Loucy (cell line): Measurements from ENCODE around the gene PLPP4.

Experiments used
- H2AFZ ChIP-seq: fragments of 200-600 bp; sonication (generic); 2 replicates; pipeline ENCODE4 v1.6.0; 2016; ENCODE audit warnings: antibody characterized with exemption, mild to moderate bottlenecking, low read length, moderate library complexity
- H3F3A ChIP-seq: fragments of 200-600 bp; 2 replicates; pipeline ENCODE4 v1.6.0; 2016; ENCODE audit warnings: antibody characterized with exemption, low read depth, mild to moderate bottlenecking
- H3K27me3 ChIP-seq: fragments of 200-600 bp; sonication (generic); 2 replicates; pipeline ENCODE4 v1.6.1; 2014; ENCODE audit warnings: low read length, mild to moderate bottlenecking; ENCODE audit not compliant: insufficient read depth, poor library complexity, severe bottlenecking
- H3K36me3 ChIP-seq: fragments of 200-600 bp; sonication (generic); 2 replicates; pipeline ENCODE4 v1.6.1; 2016; ENCODE audit warnings: low read length; ENCODE audit not compliant: insufficient read depth
- H3K4me1 ChIP-seq: fragments of 200-600 bp; sonication (generic); 2 replicates; pipeline ENCODE4 v1.5.1; 2014; ENCODE audit warnings: low read length, mild to moderate bottlenecking; ENCODE audit not compliant: insufficient read depth, poor library complexity, severe bottlenecking
- H3K4me2 ChIP-seq: fragments of 200-600 bp; sonication (generic); 2 replicates; pipeline ENCODE4 v1.6.0; 2014; ENCODE audit warnings: antibody characterized with exemption, low read length, low read depth, mild to moderate bottlenecking; ENCODE audit not compliant: poor library complexity, severe bottlenecking
- H3K4me3 ChIP-seq: fragments of 200-600 bp; sonication (generic); 2 replicates; pipeline ENCODE4 v1.5.1; 2014; ENCODE audit warnings: low read length, mild to moderate bottlenecking, mixed read lengths; ENCODE audit not compliant: poor library complexity, severe bottlenecking
- H3K79me2 ChIP-seq: fragments of 200-600 bp; sonication (generic); 2 replicates; pipeline ENCODE4 v1.6.1; 2014; ENCODE audit warnings: low read length; ENCODE audit not compliant: insufficient read depth
- H3K9ac ChIP-seq: fragments of 200-600 bp; sonication (generic); 2 replicates; pipeline ENCODE4 v1.6.0; 2014; ENCODE audit warnings: mild to moderate bottlenecking, low read depth, low read length, moderate library complexity; ENCODE audit not compliant: poor library complexity, severe bottlenecking
- H3K9me2 ChIP-seq: fragments of 200-600 bp; sonication (generic); replicated peaks from 2 replicates; pipeline ENCODE4 v1.6.1; 2016; ENCODE audit warnings: low read depth, low read length, mixed read lengths
- H3K9me3 ChIP-seq: fragments of 200-600 bp; sonication (generic); 2 replicates; pipeline ENCODE4 v1.6.1; 2014; ENCODE audit warnings: mild to moderate bottlenecking, antibody characterized with exemption, low read length, low read depth; ENCODE audit not compliant: insufficient read depth
- H4K20me1 ChIP-seq: fragments of 200-600 bp; sonication (generic); 2 replicates; pipeline ENCODE4 v1.6.0; 2014; ENCODE audit warnings: antibody characterized with exemption, low read length, mild to moderate bottlenecking; ENCODE audit not compliant: insufficient read depth, poor library complexity, severe bottlenecking
- CTCF ChIP-seq: fragments of 200-600 bp; sonication (generic); conservative IDR thresholded peaks from 2 replicates; pipeline ENCODE4 v1.5.1; 2014; ENCODE audit warnings: mild to moderate bottlenecking, antibody characterized with exemption, low read length
- EZH2phosphoT487 ChIP-seq: fragments of 200-600 bp; IDR thresholded peaks from 2 replicates; pipeline ENCODE4 v1.6.1; 2018; ENCODE audit warnings: antibody characterized with exemption, mild to moderate bottlenecking, moderate library complexity, borderline replicate concordance

PLPP4 gene

DNA sequence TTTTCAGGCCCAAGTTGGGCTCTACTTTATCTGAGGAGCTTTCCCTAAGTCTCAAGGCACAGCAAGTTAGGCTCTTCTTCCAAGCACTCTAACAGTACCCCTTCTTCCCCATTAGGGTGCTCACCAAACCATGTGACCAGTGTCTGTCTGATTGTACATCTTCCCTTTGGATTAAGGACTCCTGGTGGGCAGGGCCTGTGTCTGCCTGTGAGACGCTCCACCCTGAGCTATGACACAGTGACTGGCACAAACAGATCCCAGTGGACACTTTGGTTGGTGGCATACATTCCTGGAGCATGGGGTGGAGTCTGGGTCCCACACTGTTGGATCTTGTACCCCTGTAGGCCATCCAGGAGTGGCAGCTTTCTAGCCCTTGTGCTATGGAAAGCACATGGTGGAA is 23.8 kb downstream of the PLPP4 start:
- Histone ChIP-seq H3K9me3 (no peaks in the 10 kb centered on the region), H4K20me1 (no peaks in the 10 kb centered on the region), H3K9ac (no peak overlapping the region), H3K4me1 (peaks cover 19% of the 10 kb centered on the region), H3K79me2 (no peaks in the 10 kb centered on the region), H3K9me2 (no peaks in the 10 kb centered on the region), H3K4me3 (no peak overlapping the region), H3K4me2 (no peak overlapping the region), H2AFZ (no peak overlapping the region), H3K27me3 (no peaks in the 10 kb centered on the region), H3F3A (no peaks in the 10 kb centered on the region), H3K36me3 (no peaks in the 10 kb centered on the region)
- no peak for TF ChIP-seq CTCF
- TF ChIP-seq EZH2phosphoT487 = no peak

DNA sequence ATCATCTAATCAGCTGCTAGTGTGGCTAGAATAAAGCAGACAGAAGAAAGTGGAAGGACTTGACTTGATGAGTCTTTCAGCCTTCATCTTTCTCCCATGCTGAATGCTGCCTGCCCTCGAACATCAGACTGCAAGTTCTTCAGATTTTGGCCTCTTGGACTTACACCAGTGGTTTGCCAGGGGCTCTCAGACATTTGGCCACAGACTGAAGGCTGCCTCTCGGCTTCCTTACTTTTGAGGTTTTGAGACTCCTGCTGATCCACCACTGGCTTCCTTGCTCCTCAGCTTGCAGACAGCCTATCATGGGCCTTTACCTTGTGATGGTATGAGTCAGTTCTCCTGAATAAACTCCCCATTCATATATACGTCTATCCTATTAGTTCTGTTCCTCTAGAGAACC is 26.0 kb downstream of the PLPP4 start:
- Histone ChIP-seq H4K20me1 (no peaks in the 10 kb centered on the region), H3F3A (no peaks in the 10 kb centered on the region), H3K9me3 (no peaks in the 10 kb centered on the region), H3K36me3 (no peaks in the 10 kb centered on the region), H3K9me2 (no peaks in the 10 kb centered on the region), H3K9ac (no peak overlapping the region), H3K4me2 (no peak overlapping the region), H3K4me1 (peaks cover 11% of the 10 kb centered on the region), H3K79me2 (no peaks in the 10 kb centered on the region), H3K4me3 (no peak overlapping the region), H3K27me3 (no peaks in the 10 kb centered on the region), H2AFZ (no peak overlapping the region)
- TF ChIP-seq EZH2phosphoT487 (no peak), CTCF (no peak)

DNA sequence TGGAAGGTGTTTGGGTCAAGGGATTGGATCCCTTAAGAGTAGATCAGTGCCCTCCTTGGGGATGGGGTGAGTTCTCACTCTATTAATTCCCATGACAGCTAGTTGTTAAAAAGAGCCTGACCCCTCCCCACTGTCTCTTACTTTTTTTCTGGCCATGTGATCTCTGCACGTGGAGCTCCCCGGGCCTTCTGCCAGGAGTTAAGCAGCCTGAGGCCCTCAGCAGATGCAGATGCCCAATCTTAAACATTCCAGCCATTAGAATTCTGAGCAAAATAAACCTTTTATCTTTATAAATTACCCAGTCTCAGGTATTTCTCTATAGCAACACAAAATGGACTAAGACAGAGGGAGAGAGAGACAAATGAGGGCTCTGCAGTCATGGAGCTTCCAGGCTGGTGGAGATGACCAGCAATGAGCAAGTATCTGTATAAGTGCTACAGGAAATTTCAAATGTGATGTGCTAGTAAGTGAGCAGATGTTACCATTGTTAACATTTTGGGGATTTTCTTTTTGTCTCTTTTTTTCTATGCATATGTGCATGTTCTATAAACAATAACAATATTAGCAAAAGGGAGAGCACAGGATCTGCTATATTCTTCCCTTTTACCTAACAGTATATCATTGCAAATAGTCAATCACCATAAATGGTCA is 26.7 kb downstream of the PLPP4 start:
- Histone ChIP-seq H3K9me3 (no peaks in the 10 kb centered on the region), H3K9me2 (no peaks in the 10 kb centered on the region)

More for the DNA sequence above, 26.7 kb downstream of the PLPP4 start:
- H3K4me2 ChIP-seq = no peak overlapping the region
- no peak overlapping the region for H3K4me3 ChIP-seq
- no peaks in the 10 kb centered on the region for H3K27me3 ChIP-seq
- H3F3A ChIP-seq = no peaks in the 10 kb centered on the region
- no peaks in the 10 kb centered on the region for H3K79me2 ChIP-seq
- no peaks in the 10 kb centered on the region for H4K20me1 ChIP-seq
- peaks cover 8% of the 10 kb centered on the region for H3K4me1 ChIP-seq
- H3K9ac ChIP-seq = no peak overlapping the region
- TF ChIP-seq EZH2phosphoT487 (no peak), CTCF (no peak)
- no peaks in the 10 kb centered on the region for H3K36me3 ChIP-seq
- H2AFZ ChIP-seq = no peak overlapping the region
